Thyroid gland (tissue), 4 donors: ENCODE measurements around the gene KRT36.

ENCODE experiments used
- CTCF ChIP-seq, 6 experiments: fragments of 200-600 bp in 3 of 6; fragments of 450-650 bp in 3 of 6; sonication (generic) in 3 of 6; IDR thresholded peaks; one replicate each; pipeline ENCODE4 v1.5.1; 2016 to 2019; ENCODE audit warnings: antibody characterized with exemption in 6 of 6, mild to moderate bottlenecking in 2 of 6, inconsistent platforms in 1 of 6, moderate library complexity in 1 of 6
- POLR2A ChIP-seq, 2 donors: fragments of 450-650 bp; IDR thresholded peaks; one replicate each; pipeline ENCODE4 v1.6.1; 2017; ENCODE audit warnings: antibody characterized with exemption in 2 of 2, mild to moderate bottlenecking in 2 of 2, moderate library complexity in 1 of 2

- TF ChIP-seq POLR2A (IDR thresholded peaks at IDR 0.05) (no peak), CTCF (IDR thresholded peaks at IDR 0.05) (no peak)
Observed at GRCh38 chr17:41439375-41439774, 50.3 kb downstream of the KRT36 start.
